DND-41 (cell line): ENCODE data around the gene MDFI.

Source experiments
- ATAC-seq: fragments of 200-7000 bp; cut with Tn5 transposase; 3 replicates; pipeline ENCODE4 v1.9.1; 2021; ENCODE audit warnings: low read depth; ENCODE audit not compliant: insufficient read depth
- DNase-seq: peaks from one replicate; pipeline ENCODE4 v3.0.0-alpha.2; 2020
- H2AFZ ChIP-seq: 2 replicates; pipeline ENCODE4 v1.6.0; 2012; ENCODE audit warnings: low read depth, low read length
- H3K27ac ChIP-seq: 2 replicates; pipeline ENCODE4 v1.5.1; 2012; ENCODE audit warnings: low read length, inconsistent platforms
- H3K27me3 ChIP-seq: fragments of 200-600 bp; sonication (generic); 2 replicates; pipeline ENCODE4 v1.6.0; 2012; ENCODE audit warnings: low read length, mild to moderate bottlenecking, inconsistent platforms; ENCODE audit not compliant: insufficient read depth, poor library complexity
- H3K36me3 ChIP-seq: 2 replicates; pipeline ENCODE4 v1.5.1; 2012; ENCODE audit warnings: low read length, inconsistent platforms; ENCODE audit not compliant: insufficient read depth
- H3K4me1 ChIP-seq: 2 replicates; pipeline ENCODE4 v1.5.1; 2012; ENCODE audit warnings: mild to moderate bottlenecking, low read length; ENCODE audit not compliant: insufficient read depth
- H3K4me2 ChIP-seq: 2 replicates; pipeline ENCODE4 v1.6.0; 2012; ENCODE audit warnings: mild to moderate bottlenecking, moderate library complexity, low read length, inconsistent platforms; ENCODE audit not compliant: insufficient read depth
- H3K4me3 ChIP-seq, 2 experiments: fragments of 200-600 bp in 1 of 2; shearing (Covaris generic) in 1 of 2; 2 replicates each; pipeline ENCODE4 v1.5.1; 2012 to 2016; ENCODE audit warnings: inconsistent platforms in 2 of 2, low read length in 2 of 2, mild to moderate bottlenecking in 2 of 2, low read depth in 1 of 2, moderate library complexity in 1 of 2
- H3K79me2 ChIP-seq: 2 replicates; pipeline ENCODE4 v1.6.0; 2012; ENCODE audit warnings: low read length, inconsistent platforms; ENCODE audit not compliant: insufficient read depth
- H3K9ac ChIP-seq: 2 replicates; pipeline ENCODE4 v1.6.0; 2012; ENCODE audit warnings: low read depth, mild to moderate bottlenecking, inconsistent platforms, low read length, moderate library complexity
- H3K9me3 ChIP-seq: 2 replicates; pipeline ENCODE4 v1.5.1; 2012; ENCODE audit warnings: low read length, moderate library complexity, mild to moderate bottlenecking, inconsistent platforms; ENCODE audit not compliant: insufficient read depth, severe bottlenecking
- H4K20me1 ChIP-seq: 2 replicates; pipeline ENCODE4 v1.6.0; 2012; ENCODE audit warnings: low read length; ENCODE audit not compliant: insufficient read depth
- CTCF ChIP-seq: IDR thresholded peaks from 2 replicates; pipeline ENCODE4 v1.5.1; 2012; ENCODE audit warnings: borderline replicate concordance, low read length, moderate library complexity, mild to moderate bottlenecking; ENCODE audit not compliant: poor library complexity, severe bottlenecking; ENCODE audit errors: extremely low read depth
- EZH2 ChIP-seq: IDR thresholded peaks from 3 replicates; pipeline ENCODE4 v1.6.1; 2012; ENCODE audit warnings: borderline replicate concordance, low read depth, mild to moderate bottlenecking, moderate library complexity, low read length, inconsistent platforms; ENCODE audit not compliant: severe bottlenecking

The MDFI gene

GRCh38 chr6:41667195-41667594 lies 28.9 kb downstream of the MDFI start:
- Histone ChIP-seq H3K27ac (no peak overlapping the region), H3K4me1 (no peaks in the 10 kb centered on the region), H3K4me3 (no peak overlapping the region), H3K9me3 (no peaks in the 10 kb centered on the region), H3K36me3 (no peaks in the 10 kb centered on the region), H3K4me2 (no peak overlapping the region), H2AFZ (no peak overlapping the region), H3K9ac (no peak overlapping the region), H3K27me3 (peaks cover 2% of the 10 kb centered on the region), H4K20me1 (no peaks in the 10 kb centered on the region), H3K79me2 (no peaks in the 10 kb centered on the region)
- TF ChIP-seq CTCF, result no peak
- TF ChIP-seq EZH2, result no peak
- ATAC-seq (no peak), DNase-seq (no peak)

- Histone ChIP-seq H3K4me1 (no peaks in the 10 kb centered on the region), H3K9ac (no peak overlapping the region), H2AFZ (no peak overlapping the region), H3K79me2 (no peaks in the 10 kb centered on the region), H3K27me3 (peaks cover 2% of the 10 kb centered on the region), H3K27ac (no peak overlapping the region), H3K4me2 (no peak overlapping the region), H3K36me3 (no peaks in the 10 kb centered on the region), H3K4me3 (no peak overlapping the region), H4K20me1 (no peaks in the 10 kb centered on the region), H3K9me3 (no peaks in the 10 kb centered on the region)
- DNase-seq (no peak), ATAC-seq (no peak)
- TF ChIP-seq CTCF (no peak), EZH2 (no peak)
Observed at GRCh38 chr6:41668968-41669367, 30.7 kb downstream of the MDFI start.

- no peaks in the 10 kb centered on the region for H3K79me2 ChIP-seq
- H3K27me3 ChIP-seq, result no peaks in the 10 kb centered on the region
- TF ChIP-seq CTCF (no peak), EZH2 (no peak)
- H2AFZ ChIP-seq, result no peak overlapping the region
- no peaks in the 10 kb centered on the region for H3K9me3 ChIP-seq
- no peaks in the 10 kb centered on the region for H3K36me3 ChIP-seq
- no peak overlapping the region for H3K9ac ChIP-seq
- no peak overlapping the region for H3K4me2 ChIP-seq
- no peak overlapping the region for H3K27ac ChIP-seq
- no peak for ATAC-seq
- DNase-seq, result no peak
- no peak overlapping the region for H3K4me3 ChIP-seq
- no peaks in the 10 kb centered on the region for H4K20me1 ChIP-seq
- H3K4me1 ChIP-seq, result no peaks in the 10 kb centered on the region
Observed at GRCh38 chr6:41670703-41671360, 32.6 kb downstream of the MDFI start.
